Hepatocyte (in vitro differentiated cells): ENCODE data around the gene ERI2. TPM values are rescaled to one million over a fixed set of nuclear protein-coding genes. Genes with fewer than 3 reads are reported as not detected.
"Not testable (repeated sequence)": the region's sequence is repeated elsewhere in the genome, so short reads cannot be mapped to it uniquely, and the experiment has no call there.

Experiments
- DNase-seq: peaks from one replicate; pipeline ENCODE4 v3.0.0-alpha.2; 2016; ENCODE audit warnings: low spot score
- H2AFZ ChIP-seq: fragments of 200-600 bp; sonication (generic); 2 replicates; pipeline ENCODE4 v1.6.0; 2016; ENCODE audit warnings: antibody characterized with exemption, mild to moderate bottlenecking
- H3K27ac ChIP-seq: fragments of 200-600 bp; sonication (generic); 2 replicates; pipeline ENCODE4 v1.5.1; 2016; ENCODE audit warnings: mild to moderate bottlenecking
- H3K27me3 ChIP-seq: fragments of 200-600 bp; sonication (generic); 2 replicates; pipeline ENCODE4 v1.6.1; 2016
- H3K36me3 ChIP-seq: fragments of 200-600 bp; sonication (generic); replicated peaks from 2 replicates; pipeline ENCODE4 v1.5.1; 2016; ENCODE audit warnings: low read depth; ENCODE audit not compliant: insufficient read depth
- H3K4me1 ChIP-seq: fragments of 200-600 bp; sonication (generic); 2 replicates; pipeline ENCODE4 v1.5.1; 2016; ENCODE audit warnings: mild to moderate bottlenecking, moderate library complexity; ENCODE audit not compliant: insufficient read depth
- H3K4me2 ChIP-seq: fragments of 200-600 bp; sonication (generic); 2 replicates; pipeline ENCODE4 v1.6.0; 2016
- H3K4me3 ChIP-seq: fragments of 200-600 bp; sonication (generic); 2 replicates; pipeline ENCODE4 v1.5.1; 2016; ENCODE audit warnings: mild to moderate bottlenecking
- H3K79me2 ChIP-seq: fragments of 200-600 bp; sonication (generic); 2 replicates; pipeline ENCODE4 v1.6.0; 2017; ENCODE audit warnings: mild to moderate bottlenecking
- H3K9me2 ChIP-seq: fragments of 200-600 bp; sonication (generic); replicated peaks from 2 replicates; pipeline ENCODE4 v1.6.0; 2017; ENCODE audit warnings: mild to moderate bottlenecking; ENCODE audit not compliant: insufficient read depth
- H3K9me3 ChIP-seq: fragments of 200-600 bp; sonication (generic); 2 replicates; pipeline ENCODE4 v1.5.1; 2016; ENCODE audit warnings: low read depth, mild to moderate bottlenecking
- H4K20me1 ChIP-seq: fragments of 200-600 bp; sonication (generic); 2 replicates; pipeline ENCODE4 v1.6.0; 2016; ENCODE audit warnings: mild to moderate bottlenecking; ENCODE audit not compliant: insufficient read depth, poor library complexity, severe bottlenecking
- CTCF ChIP-seq: fragments of 200-600 bp; sonication (generic); IDR thresholded peaks from 2 replicates; pipeline ENCODE4 v1.5.1; 2016; ENCODE audit warnings: antibody characterized with exemption, mild to moderate bottlenecking; ENCODE audit not compliant: poor library complexity
- EZH2 ChIP-seq: fragments of 200-600 bp; sonication (generic); IDR thresholded peaks from 2 replicates; pipeline ENCODE4 v1.6.1; 2016; ENCODE audit warnings: antibody characterized with exemption, mild to moderate bottlenecking, borderline replicate concordance
- EZH2phosphoT487 ChIP-seq: fragments of 200-600 bp; sonication (generic); IDR thresholded peaks from one replicate; pipeline ENCODE4 v1.6.1; 2018; ENCODE audit warnings: antibody characterized with exemption, mild to moderate bottlenecking, low read depth, moderate library complexity; ENCODE audit not compliant: unreplicated experiment, severe bottlenecking
- WGBS: methylation state at CpG from one replicate; pipeline ENCODE4 v1.1.6; 2016; ENCODE audit warnings: low lambda C conversion rate; ENCODE audit errors: missing lambda C conversion rate; 5-methylcytosine and 5-hydroxymethylcytosine counted together
- polyA plus RNA-seq: library from polyadenylated mRNA; unstranded; fragments of >200 nt; fragmentation: Nextera tagmentation; extraction: Ambion mirVana; gene quantifications from 2 replicates; pipeline ENCODE4 v1.2.1, GENCODE V29; 2016
- total RNA-seq: library from RNA; depleted of rRNA; stranded (reverse); fragments of >200 nt; gene quantifications from 2 replicates; pipeline ENCODE4 v1.2.3, GENCODE V29; 2014

Gene ERI2
- total and polyA plus RNA-seq, 2 experiments from 2014 or later = 6.9 to 26.9 TPM

- Histone ChIP-seq H3K9me2 (no peaks in the 10 kb centered on the region), H3K36me3 (no peaks in the 10 kb centered on the region), H3K79me2 (no peaks in the 10 kb centered on the region), H3K4me1 (no peaks in the 10 kb centered on the region), H2AFZ (no peak overlapping the region), H3K9me3 (no peaks in the 10 kb centered on the region), H3K4me2 (no peak overlapping the region), H3K27ac (no peak overlapping the region), H3K4me3 (no peak overlapping the region), H4K20me1 (no peaks in the 10 kb centered on the region), H3K27me3 (no peaks in the 10 kb centered on the region)
- no peak for TF ChIP-seq EZH2
- TF ChIP-seq EZH2phosphoT487 = no peak
- TF ChIP-seq CTCF = no peak
- DNase-seq = no peak
- 94% methylated on average over 10 of the region's 10 CpGs for WGBS
Observed at GRCh38 chr16:20811889-20812439, 5.7 kb upstream of the ERI2 start.

GRCh38 chr16:20807862-20808261 is 1.6 kb upstream of the ERI2 start:
- Histone ChIP-seq H3K4me2 (peak overlapping the region; percentile 83), H3K4me1 (no peaks in the 10 kb centered on the region), H3K4me3 (no peak overlapping the region)

GRCh38 chr16:20805684-20806167 is 546 bp downstream of the ERI2 start:
- H3K36me3 ChIP-seq, H3K27me3 ChIP-seq, H3K9me3 ChIP-seq, DNase-seq, H3K9me2 ChIP-seq, H3K4me1 ChIP-seq, H3K79me2 ChIP-seq, H4K20me1 ChIP-seq: not testable (repeated sequence)
- 28% methylated on average over 12 of the region's 12 CpGs for WGBS
- peak overlapping the region; percentile 83 for H3K4me2 ChIP-seq
- peak overlapping the region; percentile 64 for H2AFZ ChIP-seq
- H3K4me3 ChIP-seq = peak overlapping the region; percentile 85
- H3K27ac ChIP-seq = peak overlapping the region; percentile 80

More at GRCh38 chr16:20807862-20808261, 1.6 kb upstream of the ERI2 start:
- Histone ChIP-seq H2AFZ (no peak overlapping the region), H3K36me3 (no peaks in the 10 kb centered on the region), H3K79me2 (peaks cover 5% of the 10 kb centered on the region), H3K9me2 (no peaks in the 10 kb centered on the region), H4K20me1 (no peaks in the 10 kb centered on the region), H3K27ac (no peak overlapping the region), H3K9me3 (no peaks in the 10 kb centered on the region), H3K27me3 (no peaks in the 10 kb centered on the region)
- DNase-seq = no peak
- WGBS = 90% methylated on average over 11 of the region's 11 CpGs
- no peak for TF ChIP-seq EZH2
- no peak for TF ChIP-seq CTCF
- TF ChIP-seq EZH2phosphoT487 = no peak

- no peaks in the 10 kb centered on the region for H4K20me1 ChIP-seq
- H3K9me2 ChIP-seq = no peaks in the 10 kb centered on the region
- no peaks in the 10 kb centered on the region for H3K9me3 ChIP-seq
- no peak overlapping the region for H3K27ac ChIP-seq
- H2AFZ ChIP-seq = no peak overlapping the region
- no peaks in the 10 kb centered on the region for H3K4me1 ChIP-seq
- no peak overlapping the region for H3K4me2 ChIP-seq
- no peak for DNase-seq
- H3K27me3 ChIP-seq = no peaks in the 10 kb centered on the region
- H3K79me2 ChIP-seq = peaks cover 5% of the 10 kb centered on the region
- no peak overlapping the region for H3K4me3 ChIP-seq
- H3K36me3 ChIP-seq = no peaks in the 10 kb centered on the region
- 73% methylated on average over 7 of the region's 7 CpGs for WGBS
- TF ChIP-seq EZH2 (no peak), EZH2phosphoT487 (no peak), CTCF (no peak)
Observed at GRCh38 chr16:20803561-20804214, 2.6 kb downstream of the ERI2 start.
